Lower lobe of right lung (tissue), 2 donors: ENCODE data around the gene APBB2. TPM values are rescaled to one million over a fixed set of nuclear protein-coding genes. Genes with fewer than 3 reads are reported as not detected.

Source experiments
- ATAC-seq, 2 donors: fragments of 200-7000 bp; cut with Tn5 transposase; one replicate each; pipeline ENCODE4 v1.9.1; 2020 to 2022; ENCODE audit warnings: mild to moderate bottlenecking in 2 of 2, moderate library complexity in 2 of 2
- DNase-seq: peaks from one replicate; pipeline ENCODE4 v3.0.0-alpha.2; 2020
- H3K27ac ChIP-seq: fragments of 200-600 bp; one replicate; pipeline ENCODE4 v1.8.0; 2022
- H3K27me3 ChIP-seq: fragments of 200-600 bp; one replicate; pipeline ENCODE4 v1.8.0; 2022; ENCODE audit warnings: low read depth
- H3K36me3 ChIP-seq: fragments of 200-600 bp; one replicate; pipeline ENCODE4 v1.8.0; 2022; ENCODE audit warnings: mild to moderate bottlenecking
- H3K4me1 ChIP-seq: fragments of 200-600 bp; one replicate; pipeline ENCODE4 v1.8.0; 2022
- H3K4me3 ChIP-seq: fragments of 200-600 bp; one replicate; pipeline ENCODE4 v1.8.0; 2022; ENCODE audit warnings: mild to moderate bottlenecking
- H3K9me3 ChIP-seq: fragments of 200-600 bp; one replicate; pipeline ENCODE4 v1.8.0; 2022
- CTCF ChIP-seq: fragments of 200-600 bp; IDR thresholded peaks from one replicate; pipeline ENCODE4 v1.8.0; 2022; ENCODE audit warnings: antibody characterized with exemption, mild to moderate bottlenecking
- intact Hi-C: fragments of 100-400 bp; cut with DNase I; formaldehyde crosslinking; loops from one replicate; pipeline ENCODE4 v1.11.0; 2022
- total RNA-seq: library from RNA; stranded (reverse); fragmentation: NEBNext Ultra II Directional; extraction: Animal tissue kit (Norgen Biotek cat#: 25700); gene quantifications from one replicate; pipeline ENCODE4 v1.2.1, GENCODE V29; 2021
- donor health status: DM: no; HTN: yes; CAD: no; lungs with severe emphysema.

The APBB2 gene
- total RNA-seq, 1 donor from 2014 or later: 59.3 TPM

GRCh38 chr4:41169256-41169800 lies 45.0 kb downstream of the APBB2 start:
- H3K4me3 ChIP-seq: no peak overlapping the region
- no peaks in the 10 kb centered on the region for H3K36me3 ChIP-seq
- H3K9me3 ChIP-seq: no peaks in the 10 kb centered on the region
- H3K27ac ChIP-seq: no peak overlapping the region
- no peaks in the 10 kb centered on the region for H3K27me3 ChIP-seq
- no peak for TF ChIP-seq CTCF
- ATAC-seq (no peak), DNase-seq (no peak)
- intact Hi-C loops: no loop called here
- peaks cover 5% of the 10 kb centered on the region for H3K4me1 ChIP-seq

GRCh38 chr4:41167191-41167590 lies 47.2 kb downstream of the APBB2 start:
- Histone ChIP-seq H3K4me1 (peaks cover 5% of the 10 kb centered on the region), H3K36me3 (no peaks in the 10 kb centered on the region), H3K4me3 (no peak overlapping the region), H3K9me3 (no peaks in the 10 kb centered on the region), H3K27me3 (no peaks in the 10 kb centered on the region), H3K27ac (no peak overlapping the region)
- intact Hi-C loops: no loop called here
- ATAC-seq: no peak
- no peak for DNase-seq
- TF ChIP-seq CTCF: no peak

- Histone ChIP-seq H3K4me1 (peaks cover 13% of the 10 kb centered on the region), H3K27ac (no peak overlapping the region), H3K36me3 (no peaks in the 10 kb centered on the region), H3K27me3 (no peaks in the 10 kb centered on the region), H3K9me3 (no peaks in the 10 kb centered on the region), H3K4me3 (no peak overlapping the region)
- TF ChIP-seq CTCF: no peak
- ATAC-seq (no peak), DNase-seq (no peak)
- intact Hi-C loops: no loop called here
Observed at GRCh38 chr4:41164405-41164804, 49.9 kb downstream of the APBB2 start.

- ATAC-seq: no peak
- H3K4me3 ChIP-seq: no peak overlapping the region
- TF ChIP-seq CTCF: no peak
- no peaks in the 10 kb centered on the region for H3K36me3 ChIP-seq
- intact Hi-C loops: no loop called here
- no peaks in the 10 kb centered on the region for H3K9me3 ChIP-seq
- H3K27ac ChIP-seq: no peak overlapping the region
- no peak for DNase-seq
- H3K27me3 ChIP-seq: no peaks in the 10 kb centered on the region
- H3K4me1 ChIP-seq: peaks cover 11% of the 10 kb centered on the region
Observed at GRCh38 chr4:41161355-41161754, 53.0 kb downstream of the APBB2 start.

GRCh38 chr4:41160856-41161255 lies 53.5 kb downstream of the APBB2 start:
- TF ChIP-seq CTCF: no peak
- Histone ChIP-seq H3K27ac (no peak overlapping the region), H3K27me3 (no peaks in the 10 kb centered on the region), H3K4me3 (no peak overlapping the region), H3K9me3 (no peaks in the 10 kb centered on the region), H3K4me1 (peaks cover 16% of the 10 kb centered on the region), H3K36me3 (no peaks in the 10 kb centered on the region)
- ATAC-seq: no peak
- no peak for DNase-seq
- intact Hi-C loops: no loop called here
